CD14-positive monocyte (primary cell): ENCODE measurements around the gene FLOT1. TPM values are rescaled to one million over a fixed set of nuclear protein-coding genes. Genes with fewer than 3 reads are reported as not detected.

Experiments used
- DNase-seq, 3 donors: peaks; one replicate each; pipeline ENCODE4 v3.0.0-alpha.2; 2011 to 2022
- H2AFZ ChIP-seq: 2 replicates; pipeline ENCODE4 v1.6.0; 2012; ENCODE audit warnings: mild to moderate bottlenecking, low read depth, low read length, inconsistent platforms; ENCODE audit not compliant: insufficient read depth, poor library complexity, severe bottlenecking
- H3K27ac ChIP-seq, 2 donors: 1 replicate in 1 of 2; 2 replicates in 1 of 2; pipeline ENCODE4 v1.5.1; 2012 to 2013; ENCODE audit warnings: low read length in 2 of 2, control low read depth in 1 of 2, inconsistent platforms in 1 of 2, low read depth in 1 of 2, mild to moderate bottlenecking in 1 of 2
- H3K27me3 ChIP-seq, 2 donors: one replicate each; pipeline versions ENCODE4 v1.6.0 to v1.6.1; 2011 to 2013; ENCODE audit warnings: low read length in 2 of 2; ENCODE audit not compliant: control insufficient read depth in 2 of 2, insufficient read depth in 2 of 2
- H3K36me3 ChIP-seq, 2 donors: replicated peaks in 1 of 2; 1 replicate in 1 of 2; 2 replicates in 1 of 2; pipeline versions ENCODE4 v1.5.1 to v1.6.1; 2012 to 2013; ENCODE audit warnings: low read length in 2 of 2, control low read depth in 1 of 2, inconsistent platforms in 1 of 2, mild to moderate bottlenecking in 1 of 2; ENCODE audit not compliant: insufficient read depth in 2 of 2, control insufficient read depth in 1 of 2
- H3K4me1 ChIP-seq, 2 donors: 1 replicate in 1 of 2; 2 replicates in 1 of 2; pipeline versions ENCODE4 v1.5.1 to v1.6.1; 2012 to 2013; ENCODE audit warnings: low read length in 2 of 2, control low read depth in 1 of 2, inconsistent platforms in 1 of 2, mild to moderate bottlenecking in 1 of 2, moderate library complexity in 1 of 2; ENCODE audit not compliant: insufficient read depth in 2 of 2, control insufficient read depth in 1 of 2
- H3K4me2 ChIP-seq: replicated peaks from 2 replicates; pipeline ENCODE3; 2012; ENCODE audit warnings: low read length, moderate library complexity, mild to moderate bottlenecking; ENCODE audit not compliant: poor library complexity, severe bottlenecking; ENCODE audit errors: extremely low read depth
- H3K4me3 ChIP-seq, 3 experiments: fragments of 200-600 bp in 1 of 3; sonication (generic) in 1 of 3; replicated peaks in 1 of 3; 1 replicate in 2 of 3; 2 replicates in 1 of 3; pipeline ENCODE4 v1.5.1; 2011 to 2013; ENCODE audit warnings: low read length in 3 of 3, mild to moderate bottlenecking in 3 of 3, control low read depth in 2 of 3, low read depth in 2 of 3, inconsistent platforms in 1 of 3, moderate library complexity in 1 of 3
- H3K79me2 ChIP-seq: 2 replicates; pipeline ENCODE4 v1.6.0; 2012; ENCODE audit warnings: mild to moderate bottlenecking, control low read depth, inconsistent platforms, low read length, moderate library complexity; ENCODE audit not compliant: insufficient read depth
- H3K9ac ChIP-seq: 2 replicates; pipeline ENCODE4 v1.6.0; 2017; ENCODE audit warnings: low read length, mild to moderate bottlenecking; ENCODE audit not compliant: insufficient read depth, poor library complexity, severe bottlenecking
- H3K9me3 ChIP-seq, 2 donors: replicated peaks in 1 of 2; 1 replicate in 1 of 2; 2 replicates in 1 of 2; pipeline versions ENCODE4 v1.5.1 to v1.6.1; 2012 to 2013; ENCODE audit warnings: low read length in 2 of 2, control low read depth in 1 of 2; ENCODE audit not compliant: control insufficient read depth in 1 of 2, insufficient read depth in 1 of 2
- H4K20me1 ChIP-seq: 2 replicates; pipeline ENCODE4 v1.6.0; 2012; ENCODE audit warnings: mild to moderate bottlenecking, low read length, control low read depth, moderate library complexity; ENCODE audit not compliant: insufficient read depth
- H3K27ac Mint-ChIP-seq, 7 donors: one replicate each; pipeline ENCODE4 v1.8.0; 2020; ENCODE audit warnings: mild to moderate bottlenecking in 7 of 7, mixed read lengths in 7 of 7, moderate library complexity in 6 of 7, inconsistent platforms in 2 of 7
- H3K27me3 Mint-ChIP-seq, 3 donors: one replicate each; pipeline ENCODE4 v1.8.0; 2021 to 2022; ENCODE audit warnings: low read depth in 3 of 3, mild to moderate bottlenecking in 3 of 3, mixed read lengths in 3 of 3, moderate library complexity in 3 of 3, inconsistent platforms in 1 of 3
- H3K36me3 Mint-ChIP-seq, 2 donors: one replicate each; pipeline ENCODE4 v1.8.0; 2020; ENCODE audit warnings: mixed read lengths in 2 of 2, inconsistent platforms in 1 of 2, mild to moderate bottlenecking in 1 of 2
- H3K4me1 Mint-ChIP-seq: one replicate; pipeline ENCODE4 v1.8.0; 2020; ENCODE audit warnings: mild to moderate bottlenecking, mixed read lengths
- H3K4me3 Mint-ChIP-seq, 2 donors: one replicate each; pipeline ENCODE4 v1.8.0; 2020; ENCODE audit warnings: mild to moderate bottlenecking in 2 of 2, mixed read lengths in 2 of 2, moderate library complexity in 1 of 2
- H3K9me3 Mint-ChIP-seq, 7 donors: one replicate each; pipeline ENCODE4 v1.8.0; 2020 to 2022; ENCODE audit warnings: mixed read lengths in 7 of 7, mild to moderate bottlenecking in 6 of 7, moderate library complexity in 6 of 7, inconsistent platforms in 2 of 7
- WGBS: methylation state at CpG from one replicate; pipeline ENCODE4 v1.1.5; 2013; ENCODE audit warnings: missing lambda C conversion rate; ENCODE audit not compliant: insufficient coverage; 5-methylcytosine and 5-hydroxymethylcytosine counted together
- intact Hi-C, 2 donors: fragments of 100-400 bp; cut with micrococcal nuclease; formaldehyde crosslinking; loops; one replicate each; pipeline versions ENCODE4 v1.15.0 to v1.15.1; 2023
- polyA plus RNA-seq, 3 donors: library from polyadenylated mRNA; depleted of rRNA in 1 of 3; unstranded in 2 of 3; stranded (reverse) in 1 of 3; fragments of 300-500 nt in 2 of 3; fragments of >200 nt in 1 of 3; fragmentation: Illumina TruSeq in 2 of 3; gene quantifications; 1 replicate in 2 of 3; 2 replicates in 1 of 3; pipeline ENCODE4 v1.2.3, GENCODE V29; 2012 to 2021
- TF ChIP-seq, protein P1 (sequence below): fragments of 200-600 bp; IDR thresholded peaks from one replicate; pipeline ENCODE4 v1.8.0; 2022; ENCODE audit warnings: antibody characterized with exemption, mild to moderate bottlenecking

Gene FLOT1
- polyA plus RNA-seq, 3 donors, result 124 to 153 (median 132) TPM

DNA sequence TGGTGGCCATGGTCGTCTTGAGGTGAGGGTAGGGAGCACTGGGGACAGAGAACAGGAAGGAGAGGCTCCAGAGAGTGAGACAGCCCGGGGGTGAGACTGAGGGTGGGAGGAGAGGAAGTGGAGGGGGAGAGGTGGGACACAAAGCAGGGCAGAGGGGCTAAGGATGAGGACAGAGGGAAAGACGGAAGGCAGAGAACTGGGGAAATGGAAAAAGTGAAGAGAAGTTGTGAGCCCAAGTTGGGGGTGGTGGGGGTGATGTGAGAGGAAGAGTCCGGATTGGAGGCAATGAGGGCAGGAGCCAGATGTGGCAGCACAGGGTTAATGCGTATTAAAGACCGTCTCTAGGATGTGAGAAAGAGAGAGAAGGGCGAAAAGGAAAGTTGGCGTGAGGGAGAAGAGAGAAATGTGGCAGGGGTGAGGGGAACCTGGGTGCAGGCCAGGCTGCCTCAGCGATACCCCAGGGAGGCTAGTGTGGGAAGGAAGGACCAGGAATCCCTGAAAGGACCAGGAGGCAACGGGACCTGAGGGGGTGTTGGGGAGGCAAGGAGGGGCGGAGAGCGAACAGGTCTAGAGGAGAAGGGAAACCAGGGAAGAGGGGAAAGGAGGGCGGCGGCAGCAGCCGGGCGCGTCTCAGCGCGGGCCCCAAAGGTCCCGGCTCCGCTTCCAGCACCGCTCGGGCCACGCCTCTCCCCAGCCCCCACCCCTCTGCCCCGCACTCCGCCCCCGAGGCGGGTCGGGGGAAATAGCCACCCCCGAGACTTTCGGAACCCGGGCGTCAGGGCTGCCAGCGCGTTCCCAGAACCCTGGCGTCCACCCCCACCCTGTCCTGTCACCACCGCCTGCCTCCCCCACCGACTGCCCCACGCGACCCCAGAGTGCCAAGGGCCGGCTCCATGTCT, 56.2 kb downstream of the FLOT1 start, which contains the start of gene PPP1R18:
Gene PPP1R18, minus strand, starts transcription at position 637 of the 899 bp plus-strand sequence. Its CDS starts 627 bp downstream, at position 10.
- H3K36me3 ChIP-seq, result no peaks in the 10 kb centered on the region
- no peaks in the 10 kb centered on the region for H3K9me3 ChIP-seq
- peak within 1 kb of the TSS; percentile 100 for H3K4me2 ChIP-seq
- peak within 1 kb of the TSS; percentile 99 for H3K27ac ChIP-seq
- intact Hi-C loops, result loop anchor here in 1 of 2 donors (2.0 kb wide), 1 partner anchor 35 kb away; the partner anchor contains the start of gene TUBB
- no peaks in the 10 kb centered on the region for H3K27me3 ChIP-seq
- no peaks in the 10 kb centered on the region for H3K9me3 Mint-ChIP-seq
- H4K20me1 ChIP-seq, result peaks cover 47% of the 10 kb centered on the region
- peaks cover 0 to 6% (median 0%) of the 10 kb centered on the region in 3 donors for H3K27me3 Mint-ChIP-seq
- peaks cover 59% of the 10 kb centered on the region for H3K4me1 Mint-ChIP-seq
- peaks cover 25 to 37% of the 10 kb centered on the region in 2 donors for H3K36me3 Mint-ChIP-seq
- 0% methylated on average over 21 of the region's 41 CpGs for WGBS
- H3K79me2 ChIP-seq, result peaks cover 91% of the 10 kb centered on the region
- H3K9ac ChIP-seq, result peak within 1 kb of the TSS; percentile 99
- peak within 1 kb of the TSS; percentile 93 to 99 (median 97) for H3K27ac Mint-ChIP-seq
- TF ChIP-seq, protein P1, sequence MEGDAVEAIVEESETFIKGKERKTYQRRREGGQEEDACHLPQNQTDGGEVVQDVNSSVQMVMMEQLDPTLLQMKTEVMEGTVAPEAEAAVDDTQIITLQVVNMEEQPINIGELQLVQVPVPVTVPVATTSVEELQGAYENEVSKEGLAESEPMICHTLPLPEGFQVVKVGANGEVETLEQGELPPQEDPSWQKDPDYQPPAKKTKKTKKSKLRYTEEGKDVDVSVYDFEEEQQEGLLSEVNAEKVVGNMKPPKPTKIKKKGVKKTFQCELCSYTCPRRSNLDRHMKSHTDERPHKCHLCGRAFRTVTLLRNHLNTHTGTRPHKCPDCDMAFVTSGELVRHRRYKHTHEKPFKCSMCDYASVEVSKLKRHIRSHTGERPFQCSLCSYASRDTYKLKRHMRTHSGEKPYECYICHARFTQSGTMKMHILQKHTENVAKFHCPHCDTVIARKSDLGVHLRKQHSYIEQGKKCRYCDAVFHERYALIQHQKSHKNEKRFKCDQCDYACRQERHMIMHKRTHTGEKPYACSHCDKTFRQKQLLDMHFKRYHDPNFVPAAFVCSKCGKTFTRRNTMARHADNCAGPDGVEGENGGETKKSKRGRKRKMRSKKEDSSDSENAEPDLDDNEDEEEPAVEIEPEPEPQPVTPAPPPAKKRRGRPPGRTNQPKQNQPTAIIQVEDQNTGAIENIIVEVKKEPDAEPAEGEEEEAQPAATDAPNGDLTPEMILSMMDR, result no peak
- DNase-seq, result peak; percentile 67 to 79 (median 78)
- peak within 1 kb of the TSS; percentile 96 to 100 (median 96) for H3K4me3 ChIP-seq
- peak within 1 kb of the TSS; percentile 94 to 99 for H3K4me3 Mint-ChIP-seq
- peaks cover 52 to 71% of the 10 kb centered on the region in 2 donors for H3K4me1 ChIP-seq
- peak within 1 kb of the TSS; percentile 43 for H2AFZ ChIP-seq

DNA sequence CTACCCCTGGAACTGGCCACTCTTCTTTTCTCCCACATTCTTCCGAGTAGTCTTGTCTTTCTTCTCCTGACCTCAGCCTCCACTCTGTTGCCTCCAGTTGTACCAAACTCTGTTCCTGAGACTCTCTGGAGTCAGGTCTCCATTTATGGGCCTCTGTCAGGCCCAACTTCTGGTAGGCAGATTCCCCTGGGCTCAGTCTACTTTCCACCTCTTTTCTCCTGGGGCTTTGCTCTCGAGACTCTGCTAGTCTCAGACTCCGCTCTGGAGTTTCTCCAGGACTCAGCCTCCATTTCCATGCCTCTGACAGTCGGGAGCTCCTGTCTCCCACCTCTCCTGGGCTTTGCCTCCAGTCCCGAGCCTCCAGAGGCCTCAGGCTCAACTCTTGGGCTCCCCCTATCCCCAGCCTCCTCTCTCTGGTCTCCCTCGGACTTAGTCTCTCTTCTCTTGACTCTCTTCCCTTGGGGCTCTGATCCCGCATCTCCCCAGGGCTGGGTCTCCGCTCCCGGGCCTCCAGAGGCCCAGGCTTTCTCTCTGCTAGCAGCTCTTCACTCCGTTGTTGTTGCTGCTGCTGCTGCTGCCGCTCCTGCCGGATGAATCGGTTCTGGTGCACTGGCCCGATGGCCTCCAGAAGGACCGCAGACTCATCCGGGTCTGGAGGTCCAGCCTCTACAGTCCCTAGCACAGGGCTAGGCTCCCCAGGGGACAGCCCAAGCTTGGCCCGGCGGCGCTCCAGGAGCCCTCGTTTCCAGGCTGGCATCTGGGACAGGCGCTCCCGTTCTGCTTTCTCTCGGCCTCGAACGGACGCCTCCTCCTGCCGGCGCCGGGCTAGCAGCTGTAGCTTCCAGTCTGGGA, 57.1 kb downstream of the FLOT1 start:
- WGBS, result 17% methylated on average over 29 of the region's 29 CpGs
- Histone ChIP-seq H2AFZ (peak overlapping the region; percentile 43), H3K27ac (peak overlapping the region; percentile 99), H3K27me3 (no peaks in the 10 kb centered on the region), H3K9ac (peak overlapping the region; percentile 99), H3K36me3 (peaks cover 3% of the 10 kb centered on the region in 2 donors), H4K20me1 (peaks cover 56% of the 10 kb centered on the region), H3K4me2 (peak overlapping the region; percentile 100), H3K4me1 (peaks cover 57 to 72% of the 10 kb centered on the region in 2 donors), H3K4me3 (peak overlapping the region; percentile 96 to 100 (median 96)), H3K9me3 (no peaks in the 10 kb centered on the region), H3K79me2 (peaks cover 99% of the 10 kb centered on the region)
- Mint-ChIP-seq H3K9me3 (no peaks in the 10 kb centered on the region), H3K4me1 (peaks cover 60% of the 10 kb centered on the region), H3K4me3 (peak overlapping the region; percentile 94 to 99), H3K27me3 (peaks cover 0 to 5% (median 0%) of the 10 kb centered on the region in 3 donors), H3K27ac (peak overlapping the region; percentile 93 to 99 (median 97)), H3K36me3 (peaks cover 31 to 46% of the 10 kb centered on the region in 2 donors)
- intact Hi-C loops, result loop anchor here in 1 of 2 donors (2.0 kb wide), 1 partner anchor 35 kb away; the partner anchor contains the start of gene TUBB
- DNase-seq, result no peak
- TF ChIP-seq, protein P1, result peak; percentile 24
